GM12878 (cell line): ENCODE measurements around the gene ERMN. TPM values are rescaled to one million over a fixed set of nuclear protein-coding genes. Genes with fewer than 3 reads are reported as not detected.

Experiments
- ATF7 ChIP-seq: fragments of 450-650 bp; IDR thresholded peaks from 2 replicates; pipeline ENCODE4 v1.6.1; 2016; ENCODE audit warnings: low read depth, mild to moderate bottlenecking
- BCL11A ChIP-seq: IDR thresholded peaks from 2 replicates; pipeline ENCODE4 v1.6.1; 2011; ENCODE audit warnings: low read depth, low read length
- BHLHE40 ChIP-seq, 2 experiments: fragments of 450-650 bp in 1 of 2; IDR thresholded peaks; 2 replicates each; pipeline ENCODE4 v1.6.1; 2011 to 2017; ENCODE audit warnings: low read depth in 2 of 2, borderline replicate concordance in 1 of 2, improper control_type of control experiment in 1 of 2, low read length in 1 of 2, mild to moderate bottlenecking in 1 of 2
- CBX3 ChIP-seq: fragments of 200-600 bp; sonication (generic); IDR thresholded peaks from 2 replicates; pipeline ENCODE4 v1.6.1; 2016; ENCODE audit warnings: low read depth, borderline replicate concordance
- CBX5 ChIP-seq: sonication (generic); IDR thresholded peaks from 2 replicates; pipeline ENCODE4 v1.6.1; 2016; ENCODE audit warnings: low read depth, moderate library complexity, mild to moderate bottlenecking, inconsistent platforms
- FOXM1 ChIP-seq: IDR thresholded peaks from 2 replicates; pipeline ENCODE4 v1.6.1; 2012; ENCODE audit warnings: low read depth, mild to moderate bottlenecking, inconsistent platforms, low read length, moderate library complexity
- HCFC1 ChIP-seq: fragments of 150-350 bp; IDR thresholded peaks from 2 replicates; pipeline ENCODE4 v1.6.1; 2014; ENCODE audit warnings: low read length
- IKZF1 ChIP-seq: fragments of 450-650 bp; conservative IDR thresholded peaks from 2 replicates; pipeline ENCODE4 v1.6.1; 2017; ENCODE audit warnings: antibody characterized with exemption, mild to moderate bottlenecking
- IKZF2 ChIP-seq, 2 experiments: fragments of 450-650 bp; IDR thresholded peaks; 2 replicates each; pipeline ENCODE4 v1.6.1; 2017; ENCODE audit warnings: mild to moderate bottlenecking in 2 of 2, moderate library complexity in 2 of 2
- MTA3 ChIP-seq: IDR thresholded peaks from 2 replicates; pipeline ENCODE4 v1.6.1; 2012; ENCODE audit warnings: low read length, inconsistent platforms, borderline replicate concordance
- NR2C2 ChIP-seq: IDR thresholded peaks from 2 replicates; pipeline ENCODE4 v1.6.1; 2011; ENCODE audit warnings: borderline replicate concordance, low read depth; ENCODE audit not compliant: control insufficient read depth, insufficient read length
- PAX8 ChIP-seq: fragments of 450-650 bp; IDR thresholded peaks from 2 replicates; pipeline ENCODE4 v1.6.1; 2017; ENCODE audit warnings: mild to moderate bottlenecking, moderate library complexity
- PKNOX1 ChIP-seq: fragments of 450-650 bp; IDR thresholded peaks from 2 replicates; pipeline ENCODE4 v1.6.1; 2016; ENCODE audit warnings: mild to moderate bottlenecking
- POU2F2 ChIP-seq: IDR thresholded peaks from 3 replicates; pipeline ENCODE4 v1.6.1; 2011; ENCODE audit warnings: low read depth, mild to moderate bottlenecking, low read length, borderline replicate concordance
- PRDM15 ChIP-seq: fragments of 450-650 bp; formaldehyde crosslinking; IDR thresholded peaks from 2 replicates; pipeline ENCODE4 v1.4.0; 2020; ENCODE audit warnings: mild to moderate bottlenecking, moderate library complexity
- RBBP5 ChIP-seq: fragments of 200-600 bp; sonication (generic); conservative IDR thresholded peaks from 2 replicates; pipeline ENCODE4 v1.6.1; 2016
- RELA ChIP-seq: fragments of 450-650 bp; IDR thresholded peaks from 2 replicates; pipeline ENCODE4 v1.8.0; 2014; ENCODE audit warnings: borderline replicate concordance; ENCODE audit not compliant: partially characterized antibody
- RELB ChIP-seq: fragments of 450-650 bp; IDR thresholded peaks from 2 replicates; pipeline ENCODE4 v1.6.1; 2017; ENCODE audit warnings: low read depth, mild to moderate bottlenecking, moderate library complexity
- RUNX3 ChIP-seq: IDR thresholded peaks from 2 replicates; pipeline ENCODE4 v1.6.1; 2012; ENCODE audit warnings: low read length, inconsistent platforms
- SMARCA5 ChIP-seq: fragments of 450-650 bp; IDR thresholded peaks from 2 replicates; pipeline ENCODE4 v1.6.1; 2017; ENCODE audit warnings: mild to moderate bottlenecking
- SREBF2 ChIP-seq: IDR thresholded peaks from 2 replicates; pipeline ENCODE4 v1.6.1; 2012; ENCODE audit warnings: mild to moderate bottlenecking, low read length
- STAT3 ChIP-seq: IDR thresholded peaks from 2 replicates; pipeline ENCODE4 v1.6.1; 2011; ENCODE audit warnings: low read depth, low read length, improper control_type of control experiment
- TCF12 ChIP-seq: IDR thresholded peaks from 2 replicates; pipeline ENCODE4 v1.6.1; 2011; ENCODE audit warnings: low read depth, mild to moderate bottlenecking, low read length
- ZNF217 ChIP-seq: fragments of 450-650 bp; IDR thresholded peaks from 2 replicates; pipeline ENCODE4 v1.6.1; 2017; ENCODE audit warnings: antibody characterized with exemption, mild to moderate bottlenecking
- ZNF24 ChIP-seq: fragments of 450-650 bp; IDR thresholded peaks from 2 replicates; pipeline ENCODE4 v1.6.1; 2017; ENCODE audit warnings: antibody characterized with exemption, mild to moderate bottlenecking
- polyA plus RNA-seq, 11 experiments: library from polyadenylated mRNA; depleted of rRNA in 4 of 11; unstranded in 6 of 11; stranded (reverse) in 5 of 11; fragments of >200 nt; fragmentation: Nextera tagmentation in 4 of 11; fragmentation: Illumina TruSeq in 1 of 11; extraction: Ambion mirVana in 4 of 11; extraction: Trizol in 1 of 11; gene quantifications; 1 replicate in 1 of 11; 2 replicates in 10 of 11; pipeline versions ENCODE4 v1.2.1 to v1.2.3, GENCODE V29; 2011 to 2016; ENCODE audit warnings: inconsistent platforms in 2 of 11, missing spikeins in 2 of 11, low read depth in 1 of 11
- total RNA-seq, 4 experiments: library from RNA; depleted of rRNA in 3 of 4; stranded (reverse); fragments of >200 nt in 3 of 4; fragmentation: Illumina TruSeq in 1 of 4; extraction: Trizol in 1 of 4; gene quantifications; 2 replicates each; pipeline versions ENCODE4 v1.2.1 to v1.2.3, GENCODE V29; 2013 to 2021

ERMN gene
- total and polyA plus RNA-seq, 10 of the 15 experiments (the other 5 are each of a cell fraction or from before 2014, with no cell fraction given) = 0.26 to 5.3 (median 1.5) TPM

GRCh38 chr2:157364257-157364974 is 38.8 kb upstream of the ERMN start (continued):
- TF ChIP-seq PKNOX1 = peak; percentile 53; the same call in 1 of the 2 replicates
- no peak for TF ChIP-seq CBX5
- no peak for TF ChIP-seq RBBP5
- peak; percentile 79 to 83; a peak in 2 of 4 replicates for TF ChIP-seq IKZF2 (IDR thresholded peaks at IDR 0.05)
- TF ChIP-seq NR2C2 = no peak
- no peak for TF ChIP-seq SREBF2
- no peak for TF ChIP-seq PRDM15
- TF ChIP-seq HCFC1 = no peak
- no peak for TF ChIP-seq RELA
- TF ChIP-seq FOXM1 = peak; percentile 60; the same call in 1 of the 2 replicates
- peak; percentile 96 for TF ChIP-seq RUNX3
- TF ChIP-seq STAT3 = no peak
- peak; percentile 64; the same call in 1 of the 2 replicates for TF ChIP-seq RELB
- peak; percentile 24; the same call in 1 of the 3 replicates for TF ChIP-seq POU2F2
- peak; percentile 97 to 99 for TF ChIP-seq BHLHE40 (IDR thresholded peaks at IDR 0.05; ENCODE audit: borderline replicate concordance in 1 of 2, low read depth in 2 of 2, low read length in 1 of 2)
- TF ChIP-seq CBX3 = no peak
- TF ChIP-seq ZNF24 = peak; percentile 98
- no peak for TF ChIP-seq PAX8
- TF ChIP-seq BCL11A = peak; percentile 77; the same call in 1 of the 2 replicates
- no peak for TF ChIP-seq ZNF217
- TF ChIP-seq TCF12 = 0 out of 2 replicates have a peak, but pooled peaks have one; percentile 13
- TF ChIP-seq ATF7 = peak; percentile 57
- no peak for TF ChIP-seq SMARCA5
- TF ChIP-seq MTA3 = peak; percentile 31; the same call in 1 of the 2 replicates
- TF ChIP-seq IKZF1 = no peak; the same call in 1 of the 2 replicates
